GM12872 (cell line): ENCODE data around the gene RGS12.

ENCODE experiments used
- TF ChIP-seq, protein P1 (sequence below): IDR thresholded peaks from 3 replicates; pipeline ENCODE4 v1.5.1; 2011; ENCODE audit warnings: low read depth, mild to moderate bottlenecking, low read length, moderate library complexity; ENCODE audit not compliant: insufficient read depth

The RGS12 gene

GRCh38 chr4:3338976-3339531 is 46.2 kb downstream of the RGS12 start:
- TF ChIP-seq, protein P1, sequence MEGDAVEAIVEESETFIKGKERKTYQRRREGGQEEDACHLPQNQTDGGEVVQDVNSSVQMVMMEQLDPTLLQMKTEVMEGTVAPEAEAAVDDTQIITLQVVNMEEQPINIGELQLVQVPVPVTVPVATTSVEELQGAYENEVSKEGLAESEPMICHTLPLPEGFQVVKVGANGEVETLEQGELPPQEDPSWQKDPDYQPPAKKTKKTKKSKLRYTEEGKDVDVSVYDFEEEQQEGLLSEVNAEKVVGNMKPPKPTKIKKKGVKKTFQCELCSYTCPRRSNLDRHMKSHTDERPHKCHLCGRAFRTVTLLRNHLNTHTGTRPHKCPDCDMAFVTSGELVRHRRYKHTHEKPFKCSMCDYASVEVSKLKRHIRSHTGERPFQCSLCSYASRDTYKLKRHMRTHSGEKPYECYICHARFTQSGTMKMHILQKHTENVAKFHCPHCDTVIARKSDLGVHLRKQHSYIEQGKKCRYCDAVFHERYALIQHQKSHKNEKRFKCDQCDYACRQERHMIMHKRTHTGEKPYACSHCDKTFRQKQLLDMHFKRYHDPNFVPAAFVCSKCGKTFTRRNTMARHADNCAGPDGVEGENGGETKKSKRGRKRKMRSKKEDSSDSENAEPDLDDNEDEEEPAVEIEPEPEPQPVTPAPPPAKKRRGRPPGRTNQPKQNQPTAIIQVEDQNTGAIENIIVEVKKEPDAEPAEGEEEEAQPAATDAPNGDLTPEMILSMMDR, result no peak

DNA sequence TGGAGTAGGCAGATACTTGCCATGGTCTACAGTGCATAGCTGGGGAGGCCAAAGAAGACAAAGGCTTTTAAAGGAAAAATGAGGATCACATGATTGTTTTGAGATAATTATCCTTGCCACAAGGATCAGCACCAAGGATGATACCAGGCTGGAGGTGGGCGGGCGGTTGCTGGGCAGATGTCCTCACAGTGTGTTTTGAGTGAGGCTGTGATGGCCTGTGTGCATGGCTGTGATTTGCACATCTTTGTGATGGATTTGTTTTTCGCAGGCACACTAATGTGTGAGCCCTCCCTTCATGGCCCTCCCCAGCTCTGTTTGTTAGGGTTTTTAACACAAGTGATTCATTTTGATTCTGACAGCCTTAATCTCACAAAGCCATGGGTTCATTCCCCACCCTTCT is 46.8 kb downstream of the RGS12 start:
- TF ChIP-seq, protein P1, result no peak

DNA sequence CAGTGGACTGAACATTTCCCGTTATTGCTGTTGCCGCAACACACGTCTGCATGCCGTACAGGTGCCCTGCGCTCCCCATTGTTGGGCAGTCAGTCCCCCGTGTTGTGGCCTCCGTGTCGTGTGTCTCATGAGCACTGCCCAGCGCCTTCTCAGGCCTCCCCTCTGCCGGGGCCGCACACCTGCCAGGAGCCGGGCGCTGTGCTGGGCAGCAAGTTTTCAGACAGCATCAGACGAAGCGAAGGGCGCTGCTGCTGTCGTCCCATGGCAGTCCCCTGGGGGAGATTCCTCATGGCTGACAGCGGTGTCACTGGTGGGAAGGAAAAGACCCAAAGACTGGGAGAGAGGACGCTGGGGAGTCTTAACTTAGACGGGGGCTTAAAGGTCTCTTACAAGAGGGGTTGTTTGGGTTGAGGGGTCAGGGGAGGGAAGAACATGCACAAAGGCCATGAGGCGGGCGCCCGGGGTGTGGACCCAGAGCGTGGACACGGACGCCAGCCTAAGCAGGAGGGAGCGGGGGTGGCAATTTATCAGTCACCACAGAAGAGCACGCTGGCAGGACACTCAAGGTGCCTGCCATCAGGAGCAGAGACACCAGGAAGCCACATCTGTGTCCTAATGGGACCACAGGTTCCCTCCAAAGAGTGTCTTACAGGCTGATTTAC is 47.3 kb downstream of the RGS12 start:
- TF ChIP-seq, protein P1, result no peak

DNA sequence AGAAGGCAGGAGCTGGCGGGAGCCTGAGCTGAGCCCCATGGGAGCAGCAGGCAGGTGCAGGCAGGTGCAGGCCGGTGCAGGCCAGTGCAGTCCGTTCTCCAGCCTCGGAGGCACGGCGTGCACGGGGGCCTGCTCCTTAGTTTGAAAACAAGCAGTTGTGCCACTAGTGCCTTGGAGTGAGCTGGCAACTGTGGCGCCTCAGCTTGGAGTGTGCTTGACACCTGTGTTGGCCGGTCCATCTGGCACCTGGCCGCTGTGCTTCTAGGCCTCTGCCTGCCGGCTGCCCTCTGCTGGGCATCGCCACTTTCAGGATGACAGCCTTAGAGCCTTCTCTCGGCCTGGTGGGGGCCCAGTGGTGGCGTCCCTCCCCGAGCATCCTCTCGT is 47.9 kb downstream of the RGS12 start:
- TF ChIP-seq, protein P1, result no peak

DNA sequence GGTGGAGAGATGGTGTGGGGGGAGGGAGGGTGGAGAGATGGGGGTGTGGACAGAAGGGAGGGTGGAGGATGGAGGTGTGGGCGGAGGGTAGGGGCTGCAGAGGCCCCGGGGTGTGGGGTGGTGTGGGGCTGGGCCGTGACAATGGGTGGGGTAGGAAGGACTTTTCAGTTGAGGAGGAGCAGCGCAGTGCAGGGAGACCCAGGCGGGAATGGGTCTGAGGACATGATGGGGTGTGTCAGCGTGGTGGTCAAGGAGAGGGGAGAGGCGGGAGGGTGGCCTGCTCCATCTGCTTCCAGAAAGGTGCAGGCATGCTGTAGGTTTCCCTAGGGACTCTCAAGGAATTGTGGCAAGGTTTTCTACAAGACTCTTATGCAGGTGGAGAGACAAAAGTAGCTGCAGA is 48.9 kb downstream of the RGS12 start:
- TF ChIP-seq, protein P1, result no peak

- TF ChIP-seq, protein P1, result no peak
These were observed 49.5 kb downstream of the RGS12 start for GRCh38 chr4:3342182-3342854.
